ENCODE results near the gene HNRNPLL. TPM values are rescaled to one million over a fixed set of nuclear protein-coding genes. Genes with fewer than 3 reads are reported as not detected.
"Not testable (repeated sequence)": the region's sequence is repeated elsewhere in the genome, so short reads cannot be mapped to it uniquely, and the experiment has no call there.

The HNRNPLL gene
- total RNA-seq, 1 donor from 2014 or later = 80.2 TPM

DNA sequence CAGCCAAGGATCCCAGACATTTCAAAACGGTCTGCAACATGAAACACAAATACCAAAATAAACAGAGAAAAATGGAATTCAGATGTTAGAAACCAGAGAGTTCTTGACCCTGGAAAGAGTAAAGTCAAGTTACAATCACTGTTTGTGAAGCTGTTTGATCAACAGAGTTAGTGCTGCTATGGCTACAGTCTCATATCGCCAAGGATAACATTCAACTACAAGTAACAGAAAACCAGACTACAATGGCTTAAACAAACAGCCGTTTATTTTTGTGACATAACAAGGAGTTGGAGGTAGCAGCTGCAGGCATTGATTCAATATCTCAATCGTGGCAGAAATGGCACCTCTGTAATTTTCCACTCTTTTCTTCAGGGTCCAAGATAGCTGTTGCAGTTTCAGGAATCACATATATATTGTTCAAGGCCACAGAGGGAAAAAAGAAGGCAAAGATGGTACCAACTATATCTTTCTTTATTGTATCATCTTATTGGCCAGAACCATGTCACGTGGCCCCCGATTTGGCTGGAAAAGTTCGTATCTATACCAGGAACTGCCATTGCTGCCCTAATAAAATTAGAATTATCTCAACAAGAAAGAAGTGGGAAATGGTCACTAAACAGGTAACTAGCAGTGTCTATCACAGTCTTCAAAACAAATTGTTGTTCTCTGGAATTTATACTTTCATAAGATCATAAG, 17.7 kb upstream of the HNRNPLL start:
- intact Hi-C loops (cut with micrococcal nuclease) = no loop called here

DNA sequence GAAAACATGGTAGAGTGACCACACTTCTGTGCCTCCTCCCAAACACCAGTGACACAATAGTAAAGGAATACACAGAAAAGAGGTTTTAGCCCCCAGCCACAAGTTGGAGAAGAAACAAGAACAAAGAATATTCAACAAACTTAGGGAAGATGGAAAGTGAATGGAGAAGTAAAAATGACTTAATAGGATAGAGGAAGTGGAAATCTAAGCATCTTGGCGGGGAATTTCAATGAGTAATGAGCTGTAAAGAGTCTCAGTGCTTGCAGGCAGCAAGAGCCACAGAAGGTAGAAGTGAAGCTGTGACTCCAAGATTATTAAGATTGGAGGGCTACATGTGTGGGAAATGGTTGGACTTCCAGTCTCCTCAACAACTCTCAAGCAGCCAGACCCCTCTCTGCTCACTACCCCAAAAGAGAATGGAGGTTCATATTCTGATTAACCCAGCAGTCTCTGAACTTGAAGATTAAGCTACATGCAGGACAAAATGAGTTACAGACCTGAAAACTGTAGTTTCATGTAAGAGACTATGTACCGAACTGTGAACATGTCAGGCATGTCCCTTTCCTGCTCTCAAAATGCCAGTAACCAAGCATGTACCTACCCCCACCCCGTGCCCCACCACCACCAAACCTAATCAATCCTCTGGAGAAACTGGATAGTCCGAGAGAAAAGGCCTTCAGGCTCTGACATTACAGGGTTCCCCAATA, 16.9 kb upstream of the HNRNPLL start:
- intact Hi-C loops (cut with micrococcal nuclease) = no loop called here

DNA sequence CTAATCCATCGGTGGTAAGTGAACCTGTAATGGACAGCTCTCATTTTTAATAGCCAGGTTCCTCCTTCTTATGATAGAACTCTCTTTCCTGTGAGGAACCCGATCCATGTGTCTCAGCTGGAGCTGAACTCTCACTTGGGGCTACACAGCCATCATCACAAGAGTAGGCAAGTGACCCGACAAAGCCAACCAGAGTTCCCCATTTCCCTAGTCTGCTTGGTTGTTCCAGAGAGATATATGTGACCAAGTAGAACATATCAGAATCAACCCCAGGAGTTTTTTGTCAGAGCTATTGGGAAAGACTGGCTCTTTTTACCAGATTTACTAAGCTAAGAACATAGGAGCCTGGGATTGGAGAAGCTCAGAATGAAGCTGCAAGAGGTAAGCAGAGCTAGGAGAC, 14.6 kb upstream of the HNRNPLL start:
- intact Hi-C loops (cut with micrococcal nuclease) = no loop called here

DNA sequence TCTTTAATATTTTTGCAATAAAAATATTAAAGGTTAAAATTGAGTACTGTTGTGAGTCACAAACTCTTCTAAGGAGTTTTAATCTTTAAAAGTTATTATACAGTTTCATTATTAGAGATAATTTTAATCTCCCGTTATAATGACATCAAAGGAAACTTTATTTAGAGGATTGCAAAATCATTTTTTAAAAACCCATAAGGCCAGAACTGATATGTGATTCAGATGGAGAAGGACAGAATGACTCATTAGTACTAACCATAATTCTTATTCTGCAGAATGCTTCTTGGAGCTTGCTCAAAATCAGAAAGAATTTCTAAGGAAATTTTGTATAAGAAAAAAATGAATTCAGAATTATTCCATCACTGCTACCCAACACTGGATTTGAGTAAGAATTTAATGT, 12.5 kb upstream of the HNRNPLL start:
- intact Hi-C loops (cut with micrococcal nuclease) = no loop called here

DNA sequence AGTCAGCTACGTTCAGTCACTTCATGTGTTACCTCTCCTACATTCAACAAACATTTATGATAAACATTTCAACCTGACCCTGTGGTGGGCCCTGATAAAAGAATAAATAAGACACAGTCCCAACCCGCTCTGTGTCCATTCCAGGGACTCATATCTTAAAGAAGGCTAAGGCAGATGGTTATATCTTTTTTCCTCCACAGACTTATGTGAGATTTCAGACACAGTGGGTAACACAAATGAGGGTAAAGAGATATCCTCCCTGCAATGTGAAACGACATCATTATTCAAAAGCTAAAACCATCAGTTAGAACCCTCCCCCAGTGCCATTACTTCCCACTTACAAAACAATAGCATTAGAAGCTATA, 11.1 kb upstream of the HNRNPLL start:
- intact Hi-C loops (cut with micrococcal nuclease) = no loop called here

DNA sequence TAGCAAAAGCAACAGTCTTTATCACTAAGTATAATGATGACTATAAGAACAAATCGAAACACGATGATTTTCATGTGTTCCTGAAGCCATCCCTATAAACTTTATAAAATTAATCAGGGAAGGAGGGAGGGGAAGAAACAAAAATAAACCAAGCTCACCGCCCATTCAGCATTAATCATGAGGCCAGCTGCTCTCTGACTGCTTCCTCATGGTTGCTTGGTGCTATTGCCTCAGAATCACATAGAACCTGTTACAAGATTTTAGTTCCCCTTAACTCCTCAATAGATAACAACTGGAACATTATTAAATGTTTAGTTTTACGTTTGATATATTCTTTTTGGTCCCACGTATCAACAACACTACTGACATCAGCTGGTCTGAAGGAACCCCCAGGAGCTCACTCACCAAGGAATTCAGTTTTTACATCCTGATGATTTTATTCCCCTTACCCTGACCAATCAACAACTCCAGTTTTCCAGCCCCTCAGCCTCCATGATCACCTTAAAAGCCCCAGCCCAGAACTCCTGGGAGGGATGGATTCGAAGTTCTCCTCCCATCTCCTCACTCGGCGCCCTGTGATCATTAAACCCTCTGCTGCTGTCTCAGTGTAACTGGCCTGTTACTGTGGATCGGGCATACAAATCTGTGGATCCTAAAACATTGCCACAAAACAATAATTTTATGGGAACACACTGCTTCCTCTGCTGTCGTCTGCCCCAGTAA, 10.6 kb upstream of the HNRNPLL start:
- intact Hi-C loops (cut with micrococcal nuclease) = no loop called here

GRCh38 chr2:38610851-38611801, 8.4 kb upstream of the HNRNPLL start:
- intact Hi-C loops (cut with micrococcal nuclease) = loop anchor here (2.0 kb wide), 1 partner anchor 16 kb away; no protein-coding TSS in a partner anchor

DNA sequence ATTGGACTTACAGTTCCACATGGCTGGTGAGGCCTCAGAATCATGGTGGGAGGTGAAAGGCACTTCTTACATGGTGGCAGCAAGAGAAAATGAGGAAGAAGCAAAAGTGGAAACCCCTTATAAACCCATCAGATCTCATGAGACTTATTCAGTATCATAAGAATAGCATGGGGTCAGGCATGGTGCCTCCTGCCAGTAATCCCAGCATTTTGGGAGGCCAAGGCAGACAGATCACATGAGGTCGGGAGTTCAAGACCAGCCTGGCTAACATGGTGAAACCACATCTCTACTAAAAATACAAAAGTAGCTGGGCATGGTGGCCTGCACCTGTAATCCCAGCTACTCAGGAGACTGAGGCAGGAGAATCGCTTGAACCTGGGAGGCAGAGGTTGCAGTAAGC, 6.5 kb upstream of the HNRNPLL start:
- intact Hi-C loops (cut with micrococcal nuclease) = not testable (repeated sequence)

DNA sequence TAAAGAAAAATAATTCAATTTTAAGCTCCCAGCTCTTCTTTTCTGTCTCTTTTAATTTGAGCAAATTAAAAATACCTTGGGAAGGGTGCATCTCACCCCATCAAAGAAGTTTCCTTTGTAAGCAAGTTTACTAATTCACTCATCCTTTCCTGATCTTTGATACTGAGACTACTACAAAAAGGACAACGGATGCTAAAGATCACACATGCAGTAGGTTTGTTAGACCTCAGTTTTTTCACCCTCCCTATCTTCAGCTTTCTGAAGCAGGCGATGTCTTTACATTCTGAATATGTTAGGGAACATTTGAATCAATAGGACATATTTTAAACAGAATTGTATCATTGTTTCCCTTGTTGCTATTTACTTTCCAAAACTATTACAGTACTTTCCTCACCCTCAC, 6.0 kb upstream of the HNRNPLL start:
- intact Hi-C loops (cut with micrococcal nuclease) = no loop called here

- intact Hi-C loops (cut with micrococcal nuclease) = no loop called here
These were observed 2.6 kb upstream of the HNRNPLL start for GRCh38 chr2:38605298-38605830.

DNA sequence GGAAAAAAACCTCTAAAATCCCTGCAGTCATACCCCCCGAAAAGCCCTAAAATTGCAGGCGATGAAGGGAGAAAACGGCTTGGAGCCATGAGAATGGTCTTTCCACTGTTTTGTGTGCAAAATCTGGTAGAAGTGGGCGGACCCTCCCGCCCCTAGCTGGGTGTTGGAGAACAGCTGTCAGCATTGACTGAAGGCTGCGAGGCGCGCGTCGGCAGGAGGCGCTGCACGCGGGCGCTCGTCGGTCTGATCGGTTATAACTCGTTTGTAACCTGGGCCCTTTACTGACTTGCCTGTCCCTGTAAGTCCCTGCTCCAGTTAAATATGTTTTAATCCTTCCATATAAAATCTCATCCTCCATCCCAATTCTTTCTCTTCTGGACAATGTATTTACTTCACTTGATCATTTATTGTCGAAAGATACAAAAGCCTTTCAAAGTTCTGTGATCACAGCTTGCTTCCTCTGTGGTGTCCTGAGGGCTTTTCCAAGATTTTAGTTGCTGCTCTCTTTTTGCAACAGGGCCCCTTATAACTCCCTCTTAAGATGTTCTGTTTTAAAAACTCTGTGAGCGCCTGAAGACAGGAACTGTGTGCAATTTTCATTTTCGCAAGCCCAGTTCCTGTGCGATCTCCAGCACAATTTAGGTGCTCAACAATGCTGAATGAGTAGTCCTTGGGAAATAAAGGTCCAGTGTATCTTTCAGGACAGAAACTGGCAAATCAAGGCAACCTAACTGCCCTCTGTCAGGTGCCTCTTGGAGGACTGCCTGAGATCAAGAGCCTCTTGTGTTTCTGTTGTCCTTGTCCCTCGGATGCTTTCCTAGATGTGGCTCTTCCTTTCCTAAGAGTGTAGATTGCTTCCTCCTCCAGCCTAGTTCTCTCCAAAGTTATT, 918 bp upstream of the HNRNPLL start:
- intact Hi-C loops (cut with micrococcal nuclease) = loop anchor here (1.0 kb wide), 16 partner anchors 9 to 518 kb away; partner anchors contain the start of genes ATL2, GEMIN6, SOS1 and SRSF7

GRCh38 chr2:38602136-38602731, 494 bp downstream of the HNRNPLL start:
- intact Hi-C loops (cut with micrococcal nuclease) = no loop called here

DNA sequence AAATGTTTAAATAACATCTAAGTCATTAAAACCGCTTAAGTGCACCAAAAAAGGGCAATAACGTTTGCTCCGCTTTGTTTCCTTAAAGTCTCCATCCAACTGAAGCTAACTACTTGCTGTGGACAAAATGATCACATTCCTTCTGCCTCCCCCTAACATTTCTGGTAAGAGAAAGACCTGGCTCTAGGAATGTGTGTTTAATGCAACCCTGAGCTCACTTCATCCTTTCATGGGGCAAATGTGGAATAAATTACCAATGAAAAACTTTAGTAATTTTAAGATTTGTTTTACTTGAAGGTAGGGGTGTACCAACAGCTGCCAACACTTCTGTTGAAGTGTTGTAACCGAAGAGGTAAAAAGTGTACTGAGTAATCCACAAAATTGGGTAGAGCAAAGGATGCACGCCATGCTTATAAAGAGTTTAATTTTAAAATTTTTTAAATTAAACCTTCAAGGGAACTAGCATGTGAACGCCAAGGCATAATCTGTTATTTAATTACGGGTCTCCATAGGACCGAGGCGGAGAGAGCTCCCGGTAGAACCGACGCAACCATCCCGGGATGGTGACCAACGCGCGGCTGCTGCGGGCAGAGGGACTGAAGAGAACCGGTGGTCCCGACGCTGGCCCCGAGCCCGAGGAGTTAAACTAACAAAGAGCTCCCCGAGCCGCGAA, 1.1 kb downstream of the HNRNPLL start:
- intact Hi-C loops (cut with micrococcal nuclease) = loop anchor here (2.0 kb wide), 1 partner anchor 59 kb away; no protein-coding TSS in a partner anchor

GRCh38 chr2:38600921-38601455, 1.7 kb downstream of the HNRNPLL start:
- intact Hi-C loops (cut with micrococcal nuclease) = loop anchor here (2.0 kb wide), 1 partner anchor 58 kb away; no protein-coding TSS in a partner anchor

- intact Hi-C loops (cut with micrococcal nuclease) = loop anchor here (2.0 kb wide), 1 partner anchor 58 kb away; no protein-coding TSS in a partner anchor
These were observed 2.4 kb downstream of the HNRNPLL start for GRCh38 chr2:38600242-38600891.

DNA sequence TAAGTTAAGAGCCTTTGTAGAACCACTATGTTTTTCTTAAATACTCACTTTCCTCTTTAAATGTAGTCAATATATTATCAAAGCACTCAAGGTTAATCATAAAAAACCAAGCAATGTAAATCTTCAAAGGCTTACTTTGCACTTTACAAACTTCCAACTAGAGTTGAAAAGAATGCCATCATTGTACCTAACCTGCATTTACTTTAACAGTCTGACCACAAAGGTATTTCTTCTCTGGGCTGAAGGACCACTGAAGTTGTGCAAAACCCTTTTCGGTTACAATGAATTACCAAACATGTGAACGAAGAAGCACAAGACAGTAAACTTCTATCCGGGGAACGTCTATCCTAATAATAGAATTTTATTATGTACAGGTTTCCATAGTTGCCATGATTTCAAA, 3.0 kb downstream of the HNRNPLL start:
- intact Hi-C loops (cut with micrococcal nuclease) = loop anchor here (2.0 kb wide), 1 partner anchor 57 kb away; no protein-coding TSS in a partner anchor

- intact Hi-C loops (cut with micrococcal nuclease) = no loop called here
These were observed 3.8 kb downstream of the HNRNPLL start for GRCh38 chr2:38598991-38599295.

All from T-helper 1 cell treated with Interleukin-12 subunit alpha and Interleukin-12 subunit beta and Interleukin-4 antibody, amounts not matched to agents 30 ng/mL and 1 ng/mL, for 36 hours (primary cell).